ENCODE measurements around the gene KDM1B.
"Not testable (repeated sequence)": the region's sequence is repeated elsewhere in the genome, so short reads cannot be mapped to it uniquely, and the experiment has no call there.

Gene KDM1B

GRCh38 chr6:18203786-18204185 is 48.6 kb downstream of the KDM1B start:
- no peak for DNase-seq

DNA sequence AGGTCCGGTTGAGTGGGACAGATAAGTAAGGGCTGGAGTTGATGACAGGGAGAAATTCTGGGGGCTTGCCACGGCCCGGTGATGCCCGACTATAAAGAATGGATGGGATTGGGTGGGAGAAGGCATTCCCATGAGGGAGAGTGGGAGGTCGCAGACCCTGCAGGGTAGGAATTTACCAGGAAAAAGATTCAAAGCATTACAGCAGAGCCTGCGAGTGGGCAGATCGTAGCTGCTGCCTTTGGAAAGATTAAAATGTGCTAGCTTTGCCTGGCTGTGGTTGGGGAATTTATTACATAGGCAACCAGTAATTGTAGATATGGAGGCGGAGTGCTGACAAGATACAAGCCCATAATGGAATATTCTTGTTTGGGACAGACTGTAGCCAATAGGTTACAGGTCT is 49.5 kb downstream of the KDM1B start:
- no peak for DNase-seq

DNA sequence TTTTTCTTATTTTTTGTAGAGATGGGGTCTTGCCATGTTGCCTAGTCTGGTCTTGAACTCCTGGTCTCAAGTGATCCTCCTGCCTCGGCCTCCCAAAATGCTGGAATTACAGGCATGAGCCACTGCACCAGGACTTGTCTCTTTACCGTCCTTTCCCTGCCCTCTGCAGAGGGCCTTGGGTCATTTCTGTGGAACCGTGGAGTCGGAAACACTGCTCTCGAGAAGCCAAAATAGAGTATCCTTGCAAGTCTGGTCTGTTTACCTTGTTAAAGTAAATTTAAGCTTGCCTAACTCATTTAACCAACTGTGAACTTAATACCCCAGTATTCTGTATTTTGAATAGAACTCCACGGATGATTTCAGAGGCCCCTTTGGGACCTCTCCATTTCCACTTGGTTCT is 51.4 kb downstream of the KDM1B start:
- no peak for DNase-seq

DNA sequence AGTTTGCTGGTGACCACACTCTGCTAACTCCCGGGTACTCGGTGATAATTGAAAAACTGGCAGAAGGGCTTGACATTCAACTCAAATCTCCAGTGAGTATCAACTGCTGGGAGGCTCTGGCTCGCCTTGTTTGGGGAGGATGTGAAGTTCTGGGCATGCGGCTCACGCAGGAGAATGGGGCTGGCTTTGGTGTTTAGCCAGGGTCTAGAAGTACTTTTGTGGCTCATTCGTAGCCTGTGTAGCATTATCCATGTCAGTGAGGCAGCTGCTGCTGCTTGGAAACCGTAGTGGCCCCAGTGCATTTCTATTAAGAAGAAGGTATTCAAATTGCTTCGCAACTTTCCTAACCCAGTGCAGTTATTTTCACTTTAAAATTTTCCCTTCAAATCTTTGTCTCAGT is 52.2 kb downstream of the KDM1B start:
- no peak for DNase-seq

GRCh38 chr6:18207949-18208348 is 52.7 kb downstream of the KDM1B start:
- no peak for DNase-seq

- DNase-seq = not testable (repeated sequence)
These were observed 53.6 kb downstream of the KDM1B start for GRCh38 chr6:18208778-18209177.

- no peak for DNase-seq
These were observed 54.4 kb downstream of the KDM1B start for GRCh38 chr6:18209539-18210197.

GRCh38 chr6:18210707-18211106 is 55.5 kb downstream of the KDM1B start:
- no peak for DNase-seq

DNA sequence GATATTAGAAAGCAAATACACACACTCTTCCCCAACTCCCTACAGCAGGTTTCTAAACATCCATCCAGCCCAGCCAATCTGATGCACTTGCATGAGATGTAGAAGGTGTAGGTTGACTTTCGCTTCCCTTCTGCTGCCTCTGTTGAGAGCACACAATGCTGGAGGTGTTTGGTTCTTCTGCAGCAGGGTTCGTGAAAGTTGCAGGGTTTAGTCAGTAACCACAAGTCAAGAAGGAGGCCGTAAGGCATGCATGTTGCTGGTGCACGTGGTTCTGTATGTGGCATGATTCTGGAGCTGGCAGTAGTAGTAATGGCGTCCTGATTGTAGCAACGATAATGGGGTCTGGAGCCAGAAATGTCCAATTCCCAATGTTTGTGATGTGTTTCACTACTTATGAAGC is 56.1 kb downstream of the KDM1B start:
- no peak for DNase-seq

DNA sequence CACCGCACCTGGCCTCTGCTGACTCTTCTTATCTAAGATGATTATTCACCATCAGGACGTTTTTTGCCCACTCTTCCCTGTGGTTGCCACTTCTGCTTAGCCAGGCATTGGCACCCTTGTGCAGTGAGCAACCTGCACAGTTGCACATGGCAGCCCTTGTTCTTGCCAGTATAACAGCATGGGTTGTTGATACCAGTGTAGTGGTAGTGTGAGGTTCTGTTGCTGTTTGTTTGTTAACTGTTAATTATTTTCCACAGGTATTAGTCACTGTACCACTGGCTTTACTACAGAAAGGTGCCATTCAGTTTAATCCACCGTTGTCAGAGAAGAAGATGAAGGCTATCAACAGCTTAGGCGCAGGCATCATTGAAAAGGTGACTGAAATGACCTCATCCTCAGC is 57.0 kb downstream of the KDM1B start:
- no peak for DNase-seq

GRCh38 chr6:18213439-18213838 is 58.2 kb downstream of the KDM1B start:
- DNase-seq = no peak

DNA sequence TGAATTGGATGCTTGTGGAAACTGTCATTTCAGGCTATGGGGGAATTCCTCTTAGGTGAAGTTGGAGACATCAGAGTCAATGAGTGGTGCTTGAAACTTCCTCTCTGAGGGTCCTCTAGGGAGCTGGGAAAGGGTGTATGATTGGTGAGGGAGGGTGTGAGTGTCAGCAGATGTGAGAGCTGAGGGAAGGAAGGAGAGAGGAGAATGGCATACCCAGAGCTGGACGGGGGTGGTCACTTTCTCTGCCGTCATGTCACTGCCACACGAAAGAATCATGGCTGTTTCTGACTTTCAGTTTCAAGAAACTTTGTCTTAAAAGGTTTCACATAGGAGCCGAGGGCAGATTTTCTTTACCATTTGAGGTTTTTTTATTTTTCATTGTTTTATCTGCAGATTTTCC is 58.8 kb downstream of the KDM1B start:
- no peak for DNase-seq

DNA sequence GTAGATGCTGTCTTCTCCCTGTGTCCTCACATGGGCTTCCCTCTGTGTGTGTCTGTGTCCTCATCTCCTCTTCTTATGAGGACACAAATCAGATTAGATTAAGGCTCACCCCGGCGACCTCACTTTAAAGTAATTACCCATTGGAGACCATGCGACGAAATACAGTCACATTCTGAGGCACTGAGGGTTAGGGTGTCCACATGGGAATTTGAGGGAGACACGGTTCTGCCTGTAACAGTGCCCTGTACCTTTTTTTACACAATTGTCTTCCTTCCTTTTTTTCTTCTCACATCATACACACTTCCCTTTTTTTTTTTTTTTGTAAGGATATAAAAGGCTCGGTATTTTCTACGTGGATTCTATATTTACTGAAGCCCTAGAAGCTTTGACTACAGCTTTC is 60.2 kb downstream of the KDM1B start:
- no peak for DNase-seq

GRCh38 chr6:18216411-18216810 is 61.2 kb downstream of the KDM1B start:
- no peak for DNase-seq

DNA sequence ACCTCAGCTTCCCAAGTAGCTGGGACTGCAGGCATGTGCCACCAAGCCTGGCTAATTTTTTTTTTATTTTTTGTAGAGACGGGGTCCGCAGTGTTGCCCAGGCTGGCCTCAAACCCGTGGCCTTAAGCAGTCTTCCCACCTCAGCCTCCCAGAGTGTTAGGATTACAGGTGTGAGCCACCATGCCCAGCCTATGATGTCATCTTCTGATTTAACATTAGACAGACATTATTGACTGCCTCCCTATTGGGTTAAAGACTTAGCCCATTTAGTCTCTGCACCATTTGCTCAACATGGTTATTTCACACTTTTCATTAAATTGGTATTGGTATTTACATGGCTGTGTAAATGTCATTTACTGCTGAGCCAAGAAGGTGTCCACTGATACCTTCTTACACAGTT is 63.0 kb downstream of the KDM1B start:
- no peak for DNase-seq

DNA sequence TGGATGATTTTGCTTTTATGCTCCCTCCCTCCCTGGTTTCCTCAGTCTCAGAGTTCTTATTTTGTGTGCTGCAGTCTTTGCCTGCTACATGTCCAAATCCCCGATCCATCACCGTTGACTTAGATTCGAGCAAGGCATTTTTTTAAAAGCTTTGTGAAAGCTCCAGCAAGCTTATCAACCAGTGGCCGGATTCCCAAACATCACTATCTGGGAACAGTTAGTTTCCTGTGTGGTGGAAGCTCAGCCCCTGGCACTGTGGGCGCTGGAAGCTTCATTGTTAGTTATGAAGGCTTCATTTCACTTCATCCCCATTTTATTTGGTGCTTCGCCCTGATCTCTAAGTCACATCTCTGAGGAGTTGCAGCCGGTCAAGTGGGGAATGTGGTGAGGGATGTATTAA is 64.4 kb downstream of the KDM1B start:
- DNase-seq = no peak

DNA sequence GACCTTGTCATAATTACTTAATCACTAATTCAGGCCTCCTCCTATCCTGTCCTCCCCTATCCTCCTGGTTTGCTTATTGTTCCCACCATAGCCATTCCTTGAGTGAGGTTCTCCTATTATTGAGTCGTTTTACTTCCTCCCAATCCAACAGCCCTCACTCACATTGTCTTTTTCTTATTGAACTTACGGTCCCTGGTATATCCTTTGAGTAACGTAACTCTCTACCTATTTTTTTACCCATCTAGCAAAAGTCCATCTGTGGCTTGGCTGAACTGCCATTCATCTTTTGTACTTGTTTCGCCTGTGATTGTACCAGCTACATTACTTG is 66.0 kb downstream of the KDM1B start:
- DNase-seq = no peak

GRCh38 chr6:18226451-18227105 is 71.4 kb downstream of the KDM1B start:
- DNase-seq = not testable (repeated sequence)

DNA sequence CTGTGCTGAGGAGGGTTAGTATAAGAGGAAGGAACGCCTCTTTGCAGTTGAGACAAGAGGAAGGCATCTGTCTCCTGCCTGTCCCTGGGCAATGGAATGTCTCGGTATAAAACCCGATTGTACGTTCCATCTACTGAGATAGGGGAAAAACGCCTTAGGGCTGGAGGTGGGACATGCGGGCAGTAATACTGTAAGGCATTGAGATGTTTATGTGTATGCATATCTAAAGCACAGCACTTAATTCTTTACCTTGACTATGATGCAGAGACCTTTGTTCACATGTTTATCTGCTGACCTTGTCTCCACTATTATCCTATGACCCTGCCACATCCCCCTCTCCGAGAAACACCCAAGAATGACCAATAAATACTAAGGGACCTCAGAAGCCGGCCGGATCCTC is 71.9 kb downstream of the KDM1B start:
- not testable (repeated sequence) for DNase-seq

GRCh38 chr6:18228590-18228989 is 73.4 kb downstream of the KDM1B start:
- not testable (repeated sequence) for DNase-seq

- DNase-seq = not testable (repeated sequence)
These were observed 76.6 kb downstream of the KDM1B start for GRCh38 chr6:18231856-18232255.

GRCh38 chr6:18233770-18234169 is 78.5 kb downstream of the KDM1B start:
- DNase-seq = not testable (repeated sequence)

DNA sequence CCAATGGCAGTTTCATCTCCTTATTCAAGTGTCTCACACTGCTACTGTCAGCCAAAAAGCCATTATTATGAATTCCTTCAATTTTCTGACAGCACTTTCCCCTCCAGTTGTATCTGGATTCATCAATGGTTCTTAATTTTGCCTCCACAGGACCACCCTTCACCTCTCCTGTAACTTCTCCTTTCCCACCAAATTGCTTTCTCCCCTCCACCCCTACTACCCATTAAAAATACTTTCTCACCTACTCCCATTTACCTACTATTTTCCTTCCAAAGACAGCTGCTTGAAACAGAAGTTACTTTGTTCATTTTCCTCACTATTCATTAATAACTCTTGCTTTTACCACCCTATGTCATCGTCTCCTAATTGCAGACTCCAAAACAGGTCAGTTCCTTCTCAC is 79.3 kb downstream of the KDM1B start:
- DNase-seq = no peak

DNA sequence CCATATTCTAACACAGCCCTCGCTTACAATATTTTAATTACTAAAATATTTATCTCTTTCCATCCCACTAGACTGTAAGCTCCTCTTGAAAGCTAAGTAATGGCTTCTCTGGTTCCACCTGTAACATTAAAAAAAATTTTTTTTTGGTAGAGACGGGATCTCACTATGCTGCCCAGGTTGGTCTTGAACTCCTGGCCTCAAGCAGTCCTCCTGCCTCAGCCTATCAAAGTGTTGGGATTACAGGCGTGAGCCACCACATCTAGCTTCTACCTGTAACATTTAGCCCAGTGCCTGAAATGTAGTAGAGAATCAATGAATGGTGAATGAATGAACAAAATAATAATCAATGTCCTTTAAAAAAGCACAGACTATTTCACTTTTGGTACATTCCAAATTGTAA is 80.3 kb downstream of the KDM1B start:
- no peak for DNase-seq

DNA sequence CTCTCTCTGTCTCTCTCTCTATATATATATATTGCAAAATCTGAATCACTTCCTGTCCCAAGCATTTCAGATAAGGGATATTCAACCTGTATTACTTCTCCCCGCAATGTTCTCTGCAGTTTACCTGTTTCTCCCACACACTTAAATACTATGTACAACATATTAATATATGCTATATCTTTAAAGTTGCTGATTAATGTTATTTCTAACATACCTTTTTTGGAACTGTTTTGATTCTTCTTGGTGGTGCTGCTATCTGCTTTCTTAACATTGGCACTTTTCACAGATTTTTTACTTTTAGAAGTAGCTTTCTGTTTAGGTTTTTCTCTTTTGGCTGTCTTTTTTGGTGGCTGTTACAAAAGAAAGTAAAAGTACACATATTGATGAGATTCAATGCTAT is 81.9 kb downstream of the KDM1B start:
- DNase-seq = no peak

Data from SW 1271 (cell line).